ENCODE data around the gene CTPS1. TPM values are rescaled to one million over a fixed set of nuclear protein-coding genes. Genes with fewer than 3 reads are reported as not detected.

CTPS1 gene
- total RNA-seq, 1 experiment from 2014 or later, result 85.9 TPM

DNA sequence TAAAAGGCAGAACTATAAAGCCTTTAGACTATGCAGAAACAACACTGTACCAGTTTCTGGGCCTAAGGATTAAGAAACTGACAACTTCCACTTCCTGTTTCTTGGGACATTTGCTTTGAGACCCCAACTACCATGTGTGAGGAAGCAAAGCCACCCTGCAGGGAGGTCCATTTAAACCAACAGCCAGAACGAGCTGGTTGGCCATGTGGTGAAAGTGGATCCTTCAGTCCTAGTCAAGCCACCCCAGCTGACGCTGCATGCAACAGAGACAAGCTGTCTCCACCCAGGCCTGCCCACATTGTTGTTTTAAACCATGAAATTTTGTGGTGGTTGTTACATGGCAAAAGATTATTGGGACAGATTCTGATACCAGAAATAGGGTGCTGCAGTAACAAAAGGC, 73.8 kb downstream of the CTPS1 start:
- no peak for DNase-seq
- Mint-ChIP-seq H3K4me3 (ENCODE audit: low read depth, unreplicated experiment) (no peak overlapping the region), H3K4me1 (ENCODE audit: low read depth, unreplicated experiment) (no peaks in the 10 kb centered on the region), H3K27ac (ENCODE audit: unreplicated experiment) (no peak overlapping the region), H3K36me3 (ENCODE audit: insufficient read depth, unreplicated experiment) (peaks cover 4% of the 10 kb centered on the region), H3K27me3 (ENCODE audit: unreplicated experiment) (no peaks in the 10 kb centered on the region), H3K9me3 (ENCODE audit: low read depth, unreplicated experiment) (no peaks in the 10 kb centered on the region)
- intact Hi-C loops (cut with micrococcal nuclease; ENCODE audit: unreplicated experiment), result no loop called here
- TF ChIP-seq, protein P1, sequence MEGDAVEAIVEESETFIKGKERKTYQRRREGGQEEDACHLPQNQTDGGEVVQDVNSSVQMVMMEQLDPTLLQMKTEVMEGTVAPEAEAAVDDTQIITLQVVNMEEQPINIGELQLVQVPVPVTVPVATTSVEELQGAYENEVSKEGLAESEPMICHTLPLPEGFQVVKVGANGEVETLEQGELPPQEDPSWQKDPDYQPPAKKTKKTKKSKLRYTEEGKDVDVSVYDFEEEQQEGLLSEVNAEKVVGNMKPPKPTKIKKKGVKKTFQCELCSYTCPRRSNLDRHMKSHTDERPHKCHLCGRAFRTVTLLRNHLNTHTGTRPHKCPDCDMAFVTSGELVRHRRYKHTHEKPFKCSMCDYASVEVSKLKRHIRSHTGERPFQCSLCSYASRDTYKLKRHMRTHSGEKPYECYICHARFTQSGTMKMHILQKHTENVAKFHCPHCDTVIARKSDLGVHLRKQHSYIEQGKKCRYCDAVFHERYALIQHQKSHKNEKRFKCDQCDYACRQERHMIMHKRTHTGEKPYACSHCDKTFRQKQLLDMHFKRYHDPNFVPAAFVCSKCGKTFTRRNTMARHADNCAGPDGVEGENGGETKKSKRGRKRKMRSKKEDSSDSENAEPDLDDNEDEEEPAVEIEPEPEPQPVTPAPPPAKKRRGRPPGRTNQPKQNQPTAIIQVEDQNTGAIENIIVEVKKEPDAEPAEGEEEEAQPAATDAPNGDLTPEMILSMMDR (IDR thresholded peaks at IDR 0.05; ENCODE audit: unreplicated experiment), result no peak
- CTCF ChIA-PET, result no interaction called here
- BruUV-seq (replicated peaks), result no TSS peak

DNA sequence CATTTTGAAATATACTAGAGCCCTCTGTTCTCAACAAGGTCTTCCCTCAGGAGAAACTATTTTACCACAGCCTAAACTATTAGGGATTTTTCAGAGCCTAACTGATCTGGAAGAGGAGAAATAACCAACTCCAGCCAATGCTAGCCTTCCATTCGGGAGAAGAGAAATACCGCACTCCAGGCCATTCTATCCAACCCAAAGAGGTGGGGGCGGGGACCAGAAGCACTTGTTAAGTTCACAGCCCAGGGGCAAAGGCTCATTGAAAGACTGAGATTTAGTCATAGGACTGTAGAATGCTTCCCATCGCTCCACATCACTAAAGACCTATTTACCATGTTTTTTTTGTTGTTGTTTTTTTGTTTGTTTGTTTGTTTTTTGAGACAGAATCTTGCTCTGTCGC, 77.4 kb downstream of the CTPS1 start:
- no peaks in the 10 kb centered on the region for H3K27me3 Mint-ChIP-seq (ENCODE audit: unreplicated experiment)

More for the DNA sequence above, 77.4 kb downstream of the CTPS1 start:
- Mint-ChIP-seq H3K4me1 (ENCODE audit: low read depth, unreplicated experiment) (no peaks in the 10 kb centered on the region), H3K27ac (ENCODE audit: unreplicated experiment) (no peak overlapping the region), H3K36me3 (ENCODE audit: insufficient read depth, unreplicated experiment) (peaks cover 7% of the 10 kb centered on the region), H3K4me3 (ENCODE audit: low read depth, unreplicated experiment) (no peak overlapping the region), H3K9me3 (ENCODE audit: low read depth, unreplicated experiment) (no peaks in the 10 kb centered on the region)
- BruUV-seq (replicated peaks), result no TSS peak
- CTCF ChIA-PET, result no interaction called here
- intact Hi-C loops (cut with micrococcal nuclease; ENCODE audit: unreplicated experiment), result no loop called here
- TF ChIP-seq, protein P1 (IDR thresholded peaks at IDR 0.05; ENCODE audit: unreplicated experiment), result no peak
- no peak for DNase-seq

Other genes starting within 250 kb of the CTPS1 start
- gene KCNQ4, start 195.9 kb upstream of the CTPS1 start, total RNA-seq (2022), result 0.92 and 1.4 TPM in 2 replicates
- gene CITED4, start 117.3 kb upstream of the CTPS1 start, total RNA-seq (2022), result 81.2 and 85.2 TPM in 2 replicates
- 0.52 and 0.83 TPM in 2 replicates for gene SLFNL1, start 42.0 kb downstream of the CTPS1 start, total RNA-seq (2022)

Data from Calu3 (cell line).